Measurements from ENCODE around the gene NPS. TPM values are rescaled to one million over a fixed set of nuclear protein-coding genes. Genes with fewer than 3 reads are reported as not detected.

The NPS gene
- polyA plus RNA-seq, 3 donors: not detected

GRCh38 chr10:127580822-127581221, 31.7 kb downstream of the NPS start:
- no peak overlapping the region for H3K4me3 Mint-ChIP-seq
- TF ChIP-seq CTCF (IDR thresholded peaks at IDR 0.05): no peak
- H3K27me3 Mint-ChIP-seq (ENCODE audit: low read depth in 3 of 3): peaks cover 2 to 6% (median 4%) of the 10 kb centered on the region in 3 donors
- H3K4me1 Mint-ChIP-seq: no peaks in the 10 kb centered on the region
- no peaks in the 10 kb centered on the region for H3K36me3 ChIP-seq (replicated peaks in 1 of 2; ENCODE audit: control insufficient read depth in 1 of 2, insufficient read depth in 2 of 2, low read length in 2 of 2)
- H3K4me1 ChIP-seq (ENCODE audit: control insufficient read depth in 1 of 2, insufficient read depth in 2 of 2, low read length in 2 of 2): no peaks in the 10 kb centered on the region
- H4K20me1 ChIP-seq (ENCODE audit: insufficient read depth, low read length): no peaks in the 10 kb centered on the region
- no peak overlapping the region for H3K9ac ChIP-seq (ENCODE audit: insufficient read depth, low read length, poor library complexity, severe bottlenecking)
- no peaks in the 10 kb centered on the region for H3K9me3 ChIP-seq (replicated peaks in 1 of 2; ENCODE audit: control insufficient read depth in 1 of 2, insufficient read depth in 1 of 2, low read length in 2 of 2)
- DNase-seq: no peak
- no peak overlapping the region for H3K4me2 ChIP-seq (replicated peaks; ENCODE audit: extremely low read depth, low read length, poor library complexity, severe bottlenecking)
- 84% methylated on average over 9 of the region's 17 CpGs for WGBS (ENCODE audit: insufficient coverage)
- peaks cover 0 to under 1% (median 0%) of the 10 kb centered on the region in 7 donors for H3K9me3 Mint-ChIP-seq
- no peak overlapping the region for H3K27ac ChIP-seq (ENCODE audit: low read depth in 1 of 2, low read length in 2 of 2)
- no peak overlapping the region for H2AFZ ChIP-seq (ENCODE audit: insufficient read depth, low read depth, low read length, poor library complexity, severe bottlenecking)
- intact Hi-C loops (cut with micrococcal nuclease): no loop called here
- H3K79me2 ChIP-seq (ENCODE audit: insufficient read depth, low read length): no peaks in the 10 kb centered on the region
- H3K36me3 Mint-ChIP-seq: no peaks in the 10 kb centered on the region
- no peak overlapping the region for H3K4me3 ChIP-seq (replicated peaks in 1 of 3; ENCODE audit: low read depth in 2 of 3, low read length in 3 of 3)
- H3K27me3 ChIP-seq (ENCODE audit: control insufficient read depth in 2 of 2, insufficient read depth in 2 of 2, low read length in 2 of 2): no peaks in the 10 kb centered on the region
- H3K27ac Mint-ChIP-seq: no peak overlapping the region

GRCh38 chr10:127585519-127586023, 36.5 kb downstream of the NPS start:
- H3K4me3 ChIP-seq (replicated peaks in 1 of 3; ENCODE audit: low read depth in 2 of 3, low read length in 3 of 3): no peak overlapping the region
- Mint-ChIP-seq H3K36me3 (no peaks in the 10 kb centered on the region), H3K27ac (no peak overlapping the region), H3K9me3 (peaks cover 0 to 6% (median 2%) of the 10 kb centered on the region in 7 donors), H3K27me3 (ENCODE audit: low read depth in 3 of 3) (peaks cover 0 to 6% (median 4%) of the 10 kb centered on the region in 3 donors), H3K4me3 (no peak overlapping the region), H3K4me1 (no peaks in the 10 kb centered on the region)
- no peak overlapping the region for H2AFZ ChIP-seq (ENCODE audit: insufficient read depth, low read depth, low read length, poor library complexity, severe bottlenecking)
- H3K9me3 ChIP-seq (replicated peaks in 1 of 2; ENCODE audit: control insufficient read depth in 1 of 2, insufficient read depth in 1 of 2, low read length in 2 of 2): peaks cover 0 to 7% of the 10 kb centered on the region in 2 donors
- H3K27ac ChIP-seq (ENCODE audit: low read depth in 1 of 2, low read length in 2 of 2): no peak overlapping the region
- no peaks in the 10 kb centered on the region for H3K36me3 ChIP-seq (replicated peaks in 1 of 2; ENCODE audit: control insufficient read depth in 1 of 2, insufficient read depth in 2 of 2, low read length in 2 of 2)
- no peaks in the 10 kb centered on the region for H3K4me1 ChIP-seq (ENCODE audit: control insufficient read depth in 1 of 2, insufficient read depth in 2 of 2, low read length in 2 of 2)
- no peaks in the 10 kb centered on the region for H4K20me1 ChIP-seq (ENCODE audit: insufficient read depth, low read length)
- no peak overlapping the region for H3K4me2 ChIP-seq (replicated peaks; ENCODE audit: extremely low read depth, low read length, poor library complexity, severe bottlenecking)
- TF ChIP-seq CTCF (IDR thresholded peaks at IDR 0.05): no peak
- no peak for DNase-seq
- no CpG with 5 or more reads among the region's 4 CpGs for WGBS (ENCODE audit: insufficient coverage)
- H3K9ac ChIP-seq (ENCODE audit: insufficient read depth, low read length, poor library complexity, severe bottlenecking): no peak overlapping the region
- intact Hi-C loops (cut with micrococcal nuclease): no loop called here
- H3K79me2 ChIP-seq (ENCODE audit: insufficient read depth, low read length): no peaks in the 10 kb centered on the region
- H3K27me3 ChIP-seq (ENCODE audit: control insufficient read depth in 2 of 2, insufficient read depth in 2 of 2, low read length in 2 of 2): no peaks in the 10 kb centered on the region

All from CD14-positive monocyte (primary cell).